PFSK-1 (cell line): ENCODE data around the gene NPHS1.

Experiments
- FOXP2 ChIP-seq: optimal IDR thresholded peaks from 2 replicates; pipeline ENCODE3; 2011; ENCODE audit warnings: borderline replicate concordance, control low read depth, inconsistent platforms; ENCODE audit not compliant: insufficient read depth; ENCODE audit errors: extremely low read length, extremely low read depth
- POLR2AphosphoS5 ChIP-seq: IDR thresholded peaks from 2 replicates; pipeline ENCODE4 v1.6.1; 2012; ENCODE audit warnings: low read depth, mild to moderate bottlenecking, control low read depth, low read length, moderate library complexity
- REST ChIP-seq, 2 experiments: IDR thresholded peaks; 2 replicates each; pipeline versions ENCODE4 v1.6.1 to v1.8.0; 2011 to 2012; ENCODE audit warnings: low read depth in 2 of 2, low read length in 2 of 2, control low read depth in 1 of 2, inconsistent platforms in 1 of 2, mild to moderate bottlenecking in 1 of 2, moderate library complexity in 1 of 2; ENCODE audit not compliant: insufficient read depth in 1 of 2
- SIN3A ChIP-seq: IDR thresholded peaks from 2 replicates; pipeline ENCODE4 v1.6.1; 2012; ENCODE audit warnings: mild to moderate bottlenecking, low read length, moderate library complexity, borderline replicate concordance; ENCODE audit not compliant: insufficient read depth
- TAF1 ChIP-seq: IDR thresholded peaks from 2 replicates; pipeline ENCODE4 v1.6.1; 2012; ENCODE audit warnings: low read length, control low read depth, borderline replicate concordance; ENCODE audit not compliant: insufficient read depth

NPHS1 gene

GRCh38 chr19:35874392-35874930, 22.2 kb upstream of the NPHS1 start:
- TF ChIP-seq SIN3A: no peak
- TF ChIP-seq TAF1: no peak
- TF ChIP-seq REST (IDR thresholded peaks at IDR 0.05; ENCODE audit: insufficient read depth in 1 of 2, low read depth in 2 of 2, low read length in 2 of 2): no peak
- TF ChIP-seq POLR2AphosphoS5: no peak
- TF ChIP-seq FOXP2: no peak

GRCh38 chr19:35872180-35872579, 19.9 kb upstream of the NPHS1 start:
- TF ChIP-seq SIN3A: no peak
- TF ChIP-seq POLR2AphosphoS5: no peak
- TF ChIP-seq REST (IDR thresholded peaks at IDR 0.05; ENCODE audit: insufficient read depth in 1 of 2, low read depth in 2 of 2, low read length in 2 of 2): no peak
- no peak for TF ChIP-seq FOXP2
- no peak for TF ChIP-seq TAF1

- TF ChIP-seq TAF1: no peak
- no peak for TF ChIP-seq REST (IDR thresholded peaks at IDR 0.05; ENCODE audit: insufficient read depth in 1 of 2, low read depth in 2 of 2, low read length in 2 of 2)
- no peak for TF ChIP-seq SIN3A
- no peak for TF ChIP-seq FOXP2
- no peak for TF ChIP-seq POLR2AphosphoS5
Observed at GRCh38 chr19:35871611-35872010, 19.3 kb upstream of the NPHS1 start.

GRCh38 chr19:35870798-35871197, 18.5 kb upstream of the NPHS1 start:
- no peak for TF ChIP-seq SIN3A
- TF ChIP-seq TAF1: no peak
- no peak for TF ChIP-seq POLR2AphosphoS5
- TF ChIP-seq FOXP2: no peak
- TF ChIP-seq REST (IDR thresholded peaks at IDR 0.05; ENCODE audit: insufficient read depth in 1 of 2, low read depth in 2 of 2, low read length in 2 of 2): no peak

GRCh38 chr19:35869327-35870123, 17.2 kb upstream of the NPHS1 start:
- TF ChIP-seq TAF1 (no peak), FOXP2 (peak; percentile 59), POLR2AphosphoS5 (0 out of 2 replicates have a peak, but pooled peaks have one; percentile 25), SIN3A (no peak), REST (IDR thresholded peaks at IDR 0.05; ENCODE audit: insufficient read depth in 1 of 2, low read depth in 2 of 2, low read length in 2 of 2) (no peak)
